ENCODE results near the gene TSC1. TPM values are rescaled to one million over a fixed set of nuclear protein-coding genes. Genes with fewer than 3 reads are reported as not detected.

Gene TSC1
- total and polyA plus RNA-seq, 3 donors from 2014 or later = 78.4 to 108 (median 100) TPM

- Histone ChIP-seq H3K36me3 (ENCODE audit: low read depth, missing control alignments) (no peaks in the 10 kb centered on the region), H3K27me3 (no peaks in the 10 kb centered on the region), H3K27ac (peak within 1 kb of the TSS; percentile 49 to 84), H3K4me1 (peaks cover 3% of the 10 kb centered on the region), H3K9me3 (no peaks in the 10 kb centered on the region), H3K4me3 (peak within 1 kb of the TSS; percentile 91)
- peak; percentile 78 for DNase-seq
- intact Hi-C loops (cut with DNase I; ENCODE audit: low total_unique reads) = no loop called here
- TF ChIP-seq CTCF (IDR thresholded peaks at IDR 0.05) (no peak), POLR2A (IDR thresholded peaks at IDR 0.05) (no peak)
- WGBS, 2 donors = 1% methylated on average over 24 to 46 of the region's 89 CpGs
These were observed 66.4 kb downstream of the TSC1 start, which contains the start of gene AK8 for GRCh38 chr9:132877824-132878694. Gene AK8, minus strand, starts transcription at chr9:132878284. Its CDS starts 29 bp downstream, at chr9:132878255.

DNA sequence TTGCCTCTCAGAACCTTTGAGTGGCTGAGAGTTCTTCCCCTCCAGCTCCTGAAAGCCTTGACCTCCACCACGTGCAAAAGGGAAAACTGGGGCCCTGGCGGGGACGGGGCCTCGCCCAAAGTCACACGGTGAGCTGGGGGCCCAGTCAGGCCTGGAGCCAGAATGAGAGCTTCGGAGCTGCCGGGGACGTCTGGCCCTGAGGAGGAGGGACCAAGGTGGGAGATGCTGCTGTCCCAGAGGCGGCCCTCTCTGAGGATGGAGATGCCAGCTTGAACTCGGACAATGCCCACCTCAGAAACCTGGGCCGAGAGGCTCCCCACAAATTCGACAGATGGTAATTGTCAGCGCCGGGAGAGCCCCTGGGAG is 67.0 kb downstream of the TSC1 start:
- TF ChIP-seq CTCF (IDR thresholded peaks at IDR 0.05) (no peak), POLR2A (IDR thresholded peaks at IDR 0.05) (no peak)
- Histone ChIP-seq H3K4me1 (peaks cover 3% of the 10 kb centered on the region), H3K4me3 (peak overlapping the region; percentile 91), H3K9me3 (no peaks in the 10 kb centered on the region), H3K27ac (peak overlapping the region in 1 of 2 donors; percentile 84), H3K27me3 (no peaks in the 10 kb centered on the region), H3K36me3 (ENCODE audit: low read depth, missing control alignments) (no peaks in the 10 kb centered on the region)
- no peak for DNase-seq
- WGBS, 2 donors = 20 to 24% methylated on average over 10 to 14 of the region's 14 CpGs
- intact Hi-C loops (cut with DNase I; ENCODE audit: low total_unique reads) = no loop called here

DNA sequence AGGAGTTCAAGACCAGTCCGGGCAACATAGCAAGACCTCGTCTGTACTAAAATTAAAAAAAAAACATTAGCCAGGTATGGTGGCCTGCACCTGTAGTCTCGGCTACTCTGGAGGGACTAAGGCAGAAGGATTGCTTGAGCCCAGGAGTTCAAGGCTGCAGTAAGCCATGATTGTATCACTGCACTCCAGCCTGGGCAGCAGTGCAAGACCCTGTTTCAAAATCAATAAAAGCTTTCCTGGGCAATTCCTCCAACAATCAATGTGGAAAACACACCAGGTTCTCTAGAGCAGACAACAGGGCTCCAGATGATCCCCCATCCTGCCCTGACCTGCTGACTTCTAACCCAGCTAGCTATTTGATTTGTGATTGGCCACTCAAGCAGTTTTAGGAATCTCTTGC is 67.6 kb downstream of the TSC1 start:
- TF ChIP-seq CTCF (IDR thresholded peaks at IDR 0.05) (no peak), POLR2A (IDR thresholded peaks at IDR 0.05) (no peak)
- intact Hi-C loops (cut with DNase I; ENCODE audit: low total_unique reads) = no loop called here
- H3K27me3 ChIP-seq = no peaks in the 10 kb centered on the region
- peaks cover 5% of the 10 kb centered on the region for H3K4me1 ChIP-seq
- no peaks in the 10 kb centered on the region for H3K9me3 ChIP-seq
- no peak overlapping the region for H3K27ac ChIP-seq
- WGBS, 2 donors = 66 to 83% methylated on average over 3 of the region's 3 CpGs
- no peak for DNase-seq
- H3K36me3 ChIP-seq (ENCODE audit: low read depth, missing control alignments) = no peaks in the 10 kb centered on the region
- peak overlapping the region in 1 of 2 donors; percentile 91 for H3K4me3 ChIP-seq

DNA sequence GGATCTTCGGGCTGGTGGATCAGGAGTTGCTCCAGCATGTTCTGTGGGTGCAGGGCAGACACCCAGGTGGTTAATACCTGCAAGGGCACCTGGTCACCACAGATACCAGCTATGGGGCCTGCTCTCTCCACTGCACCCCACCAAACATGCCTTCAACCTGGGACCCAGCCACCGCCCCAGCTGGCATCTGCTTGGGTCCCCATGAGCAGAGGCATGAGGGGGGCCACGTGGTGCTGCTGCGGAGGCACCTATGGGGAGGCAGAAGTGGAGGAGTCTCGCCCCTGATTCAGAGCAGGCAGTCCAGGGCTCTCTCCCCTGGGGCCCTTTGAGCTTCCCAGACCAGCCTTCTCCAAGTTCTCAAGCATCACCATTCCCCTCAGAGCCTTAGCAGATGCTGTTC is 69.3 kb downstream of the TSC1 start:
- Histone ChIP-seq H3K9me3 (no peaks in the 10 kb centered on the region), H3K27ac (no peak overlapping the region), H3K36me3 (ENCODE audit: low read depth, missing control alignments) (no peaks in the 10 kb centered on the region), H3K4me1 (peaks cover 18% of the 10 kb centered on the region), H3K4me3 (no peak overlapping the region), H3K27me3 (no peaks in the 10 kb centered on the region)
- intact Hi-C loops (cut with DNase I; ENCODE audit: low total_unique reads) = no loop called here
- no peak for DNase-seq
- TF ChIP-seq CTCF (IDR thresholded peaks at IDR 0.05) (no peak), POLR2A (IDR thresholded peaks at IDR 0.05) (no peak)
- WGBS, 2 donors = 91 to 97% methylated on average over 4 to 5 of the region's 5 CpGs

All from testis (tissue), 3 donors.